Activated T-helper 17 cell treated with anti-CD3 and anti-CD28 coated beads, Interleukin-2, amount 50 U/mL, for 72 hours (primary cell): Measurements from ENCODE around the gene HKDC1. TPM values are rescaled to one million over a fixed set of nuclear protein-coding genes. Genes with fewer than 3 reads are reported as not detected.
"Not testable (repeated sequence)": the region's sequence is repeated elsewhere in the genome, so short reads cannot be mapped to it uniquely, and the experiment has no call there.

ENCODE experiments used
- ATAC-seq: fragments of 150-1000 bp; cut with Tn5 transposase; replicated peaks from 2 replicates; pipeline ENCODE4 v1.10.0; 2021; ENCODE audit warnings: mild to moderate bottlenecking, moderate library complexity
- H3K27ac Mint-ChIP-seq: one replicate; pipeline ENCODE4 v1.8.0; 2022; ENCODE audit warnings: mixed read lengths
- H3K27me3 Mint-ChIP-seq: one replicate; pipeline ENCODE4 v1.8.0; 2022; ENCODE audit warnings: mixed read lengths
- H3K36me3 Mint-ChIP-seq: one replicate; pipeline ENCODE4 v1.8.0; 2022; ENCODE audit warnings: low read depth, mild to moderate bottlenecking, mixed read lengths
- H3K4me1 Mint-ChIP-seq: one replicate; pipeline ENCODE4 v1.8.0; 2022; ENCODE audit warnings: mixed read lengths
- H3K4me3 Mint-ChIP-seq: one replicate; pipeline ENCODE4 v1.8.0; 2022; ENCODE audit warnings: mild to moderate bottlenecking, mixed read lengths
- H3K9me3 Mint-ChIP-seq: one replicate; pipeline ENCODE4 v1.8.0; 2022; ENCODE audit warnings: mixed read lengths
- total RNA-seq, 2 donors: library from RNA; stranded (reverse); gene quantifications; one replicate each; pipeline ENCODE4 v1.2.3, GENCODE V29; 2022

Gene HKDC1
- total RNA-seq, 2 donors from 2014 or later, result 0.19 to 0.42 TPM

DNA sequence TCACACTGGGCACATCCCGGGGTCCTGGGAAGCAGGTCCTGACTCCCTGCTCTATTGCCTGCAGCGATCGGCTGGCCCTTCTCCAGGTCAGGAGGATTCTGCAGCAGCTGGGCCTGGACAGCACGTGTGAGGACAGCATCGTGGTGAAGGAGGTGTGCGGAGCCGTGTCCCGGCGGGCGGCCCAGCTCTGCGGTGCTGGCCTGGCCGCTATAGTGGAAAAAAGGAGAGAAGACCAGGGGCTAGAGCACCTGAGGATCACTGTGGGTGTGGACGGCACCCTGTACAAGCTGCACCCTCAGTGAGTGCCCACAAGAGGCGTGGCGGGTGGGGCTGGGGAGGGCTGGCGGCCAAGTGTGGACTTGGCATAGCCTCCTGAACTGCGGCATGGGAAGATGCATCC lies 45.4 kb downstream of the HKDC1 start:
- Mint-ChIP-seq H3K9me3 (no peaks in the 10 kb centered on the region), H3K27ac (no peak overlapping the region), H3K27me3 (no peaks in the 10 kb centered on the region), H3K4me3 (no peak overlapping the region), H3K4me1 (peaks cover 5% of the 10 kb centered on the region), H3K36me3 (no peaks in the 10 kb centered on the region)
- ATAC-seq, result no peak

DNA sequence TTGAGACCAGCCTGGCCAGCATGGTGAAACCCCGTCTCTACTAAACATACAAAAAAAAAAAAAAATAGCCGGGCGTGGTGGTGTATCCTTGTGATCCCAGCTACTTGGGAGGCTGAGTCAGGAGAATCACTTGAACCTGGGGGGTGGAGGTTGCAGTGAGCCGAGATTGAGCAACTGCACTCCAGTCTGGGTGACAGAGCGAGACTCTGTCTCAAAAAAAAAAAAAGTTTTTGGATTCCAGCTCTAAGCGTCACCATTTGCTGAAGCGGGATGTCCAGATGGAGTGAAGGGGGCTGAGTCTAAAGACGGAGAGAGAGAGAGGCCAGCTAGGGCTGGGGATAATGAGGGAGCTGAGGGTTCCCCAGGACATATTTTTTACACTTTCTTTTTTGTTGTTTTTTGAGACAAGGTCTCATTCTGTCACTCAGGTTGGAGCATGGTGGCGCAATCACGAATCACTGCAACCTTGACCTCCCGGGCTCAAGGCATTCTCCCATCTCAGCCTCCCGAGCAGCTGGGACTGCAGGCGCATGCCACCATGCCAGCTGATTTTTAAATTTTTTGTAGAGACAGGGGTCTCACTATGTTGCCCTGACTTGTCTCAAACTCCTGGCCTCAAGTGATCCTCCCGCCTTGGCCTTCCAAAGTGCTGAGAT lies 48.8 kb downstream of the HKDC1 start:
- Mint-ChIP-seq H3K36me3 (no peaks in the 10 kb centered on the region), H3K4me3 (no peak overlapping the region), H3K9me3 (no peaks in the 10 kb centered on the region), H3K27ac (no peak overlapping the region), H3K4me1 (no peaks in the 10 kb centered on the region), H3K27me3 (no peaks in the 10 kb centered on the region)
- no peak for ATAC-seq

DNA sequence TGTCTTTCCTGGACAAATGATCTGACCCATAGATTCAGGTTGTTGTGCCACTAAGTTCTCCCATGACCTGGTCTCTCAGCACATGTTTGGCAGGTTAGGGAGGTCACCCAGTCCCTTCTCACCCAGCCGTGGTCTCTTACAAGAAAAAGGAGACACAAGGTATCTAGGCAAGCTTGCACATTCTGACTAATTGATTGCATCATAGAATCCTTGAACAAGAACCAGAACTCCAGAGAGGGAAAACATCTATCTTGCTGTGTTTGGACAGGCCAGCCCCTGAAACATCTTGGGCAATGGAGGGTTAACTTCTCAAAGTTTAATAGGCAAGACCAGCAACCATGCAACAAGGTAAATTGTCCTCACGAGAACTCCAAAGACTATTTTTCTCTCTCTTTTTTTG lies 49.6 kb downstream of the HKDC1 start:
- no peaks in the 10 kb centered on the region for H3K27me3 Mint-ChIP-seq
- H3K36me3 Mint-ChIP-seq, result no peaks in the 10 kb centered on the region
- ATAC-seq, result no peak
- H3K9me3 Mint-ChIP-seq, result no peaks in the 10 kb centered on the region
- H3K4me3 Mint-ChIP-seq, result no peak overlapping the region
- no peaks in the 10 kb centered on the region for H3K4me1 Mint-ChIP-seq
- H3K27ac Mint-ChIP-seq, result no peak overlapping the region

DNA sequence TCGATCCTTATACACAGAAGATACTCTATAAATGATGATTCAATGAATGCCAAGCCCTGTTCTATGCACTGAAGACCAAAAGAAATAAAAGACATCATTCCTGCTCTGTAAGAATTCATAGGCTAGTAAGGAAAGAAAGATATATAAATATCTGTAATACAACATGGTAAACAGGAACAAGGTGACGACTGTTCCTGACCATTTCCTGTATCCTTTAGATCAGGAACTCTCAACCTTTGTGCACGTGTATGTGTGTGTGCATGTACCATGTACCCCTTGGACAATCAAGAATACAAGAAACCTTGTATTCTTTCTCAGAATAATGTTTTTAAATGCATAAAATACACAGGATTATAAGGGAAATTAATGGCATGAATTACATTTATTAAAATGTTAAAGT lies 50.9 kb downstream of the HKDC1 start:
- H3K36me3 Mint-ChIP-seq, result no peaks in the 10 kb centered on the region
- no peak for ATAC-seq
- no peak overlapping the region for H3K27ac Mint-ChIP-seq
- H3K4me3 Mint-ChIP-seq, result no peak overlapping the region
- H3K27me3 Mint-ChIP-seq, result no peaks in the 10 kb centered on the region
- H3K9me3 Mint-ChIP-seq, result no peaks in the 10 kb centered on the region
- no peaks in the 10 kb centered on the region for H3K4me1 Mint-ChIP-seq

DNA sequence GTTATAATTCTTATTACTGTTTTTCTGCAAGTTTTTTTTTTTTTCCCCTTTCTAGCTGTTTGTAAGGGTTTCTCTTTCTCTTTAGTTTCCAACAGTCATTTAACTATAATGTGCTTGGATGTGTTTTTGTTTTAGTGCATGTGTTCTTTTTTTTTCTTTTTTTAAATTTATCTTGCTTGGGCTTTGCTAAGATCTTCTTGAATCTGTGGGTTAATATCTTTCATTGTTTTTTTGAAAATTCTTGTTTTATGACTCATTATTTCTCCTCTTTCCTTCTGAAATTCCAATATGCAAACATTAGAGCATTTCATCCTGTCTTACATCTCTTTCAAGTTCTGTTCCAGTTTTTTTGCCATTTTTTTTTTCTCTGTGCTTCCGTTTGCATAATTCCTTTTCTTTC lies 52.5 kb downstream of the HKDC1 start:
- Mint-ChIP-seq H3K4me1 (no peaks in the 10 kb centered on the region), H3K4me3 (no peak overlapping the region), H3K27ac (no peak overlapping the region), H3K27me3 (no peaks in the 10 kb centered on the region), H3K36me3 (no peaks in the 10 kb centered on the region), H3K9me3 (no peaks in the 10 kb centered on the region)
- ATAC-seq, result no peak

DNA sequence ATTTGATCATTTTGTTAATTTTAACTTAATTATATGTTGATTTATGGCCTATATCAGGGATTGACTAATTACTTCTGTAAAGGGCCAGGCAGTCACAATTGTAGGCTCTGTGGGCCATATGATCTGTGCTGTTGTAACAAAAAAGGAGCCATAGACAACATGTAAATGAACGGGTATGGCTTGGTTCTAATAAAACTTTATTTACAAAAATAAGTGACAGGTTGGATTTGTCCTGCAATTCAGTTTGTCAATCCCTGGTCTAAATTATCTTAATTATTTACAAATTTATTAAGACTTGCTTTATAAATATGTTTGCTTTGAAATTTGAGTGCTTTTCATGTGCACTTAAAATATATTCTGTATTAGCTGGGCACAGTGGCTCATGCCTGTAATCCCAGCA lies 55.3 kb downstream of the HKDC1 start:
- Mint-ChIP-seq H3K27me3 (no peaks in the 10 kb centered on the region), H3K27ac (no peak overlapping the region), H3K4me1 (no peaks in the 10 kb centered on the region), H3K9me3 (no peaks in the 10 kb centered on the region), H3K36me3 (no peaks in the 10 kb centered on the region), H3K4me3 (no peak overlapping the region)
- ATAC-seq, result no peak

DNA sequence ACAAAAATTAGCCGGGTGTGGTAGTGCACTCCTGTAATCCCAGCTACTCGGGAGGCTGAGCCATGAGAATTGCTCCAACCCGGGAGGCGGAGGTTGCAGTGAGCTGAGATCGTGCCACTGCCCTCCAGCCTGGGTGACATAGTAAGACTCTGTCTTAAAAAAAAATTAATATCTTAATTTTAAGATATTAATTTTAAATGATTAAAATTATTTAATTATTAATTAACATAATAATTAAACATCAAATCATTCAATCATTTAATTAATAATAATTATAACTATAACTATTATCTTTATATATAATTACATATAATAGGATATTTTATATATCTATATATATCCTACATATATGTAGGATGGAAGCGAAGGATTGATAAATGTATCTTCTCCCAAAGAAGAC lies 56.4 kb downstream of the HKDC1 start:
- H3K27me3 Mint-ChIP-seq, result peaks cover 3% of the 10 kb centered on the region
- no peak overlapping the region for H3K27ac Mint-ChIP-seq
- no peak for ATAC-seq
- H3K4me3 Mint-ChIP-seq, result no peak overlapping the region
- no peaks in the 10 kb centered on the region for H3K9me3 Mint-ChIP-seq
- H3K36me3 Mint-ChIP-seq, result no peaks in the 10 kb centered on the region
- no peaks in the 10 kb centered on the region for H3K4me1 Mint-ChIP-seq

DNA sequence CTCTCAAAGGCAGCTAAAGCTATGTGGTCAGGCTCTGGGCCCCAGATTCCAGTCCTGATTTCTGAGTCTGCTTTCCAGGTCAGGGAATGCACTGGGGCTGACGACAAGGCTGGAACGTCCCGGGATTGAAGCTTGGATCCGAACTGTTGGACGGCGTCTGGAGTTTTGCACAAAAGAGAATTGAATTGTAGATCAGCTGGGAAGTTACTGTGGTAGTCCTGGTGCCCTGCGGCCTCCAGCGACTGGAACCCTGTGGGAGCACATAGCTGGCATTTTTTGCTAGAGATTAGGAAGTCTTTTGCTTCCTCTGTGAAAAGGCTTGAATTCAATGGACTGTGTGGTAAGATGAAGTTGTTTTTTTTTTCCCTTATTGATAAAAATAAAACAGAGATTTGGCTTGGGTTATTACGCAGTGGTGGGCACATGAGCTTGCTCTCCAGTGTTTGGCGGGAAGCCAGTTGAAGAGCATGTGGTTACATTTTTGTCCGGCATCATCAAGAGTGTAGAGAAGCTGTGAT lies 58.4 kb downstream of the HKDC1 start, which contains the start of gene HK1:
Gene HK1, plus strand, starts transcription at position 51 of the 518 bp plus-strand sequence.
- no peaks in the 10 kb centered on the region for H3K4me1 Mint-ChIP-seq
- peaks cover 3% of the 10 kb centered on the region for H3K27me3 Mint-ChIP-seq
- no peak within 1 kb of the TSS for H3K4me3 Mint-ChIP-seq
- H3K36me3 Mint-ChIP-seq, result no peaks in the 10 kb centered on the region
- H3K27ac Mint-ChIP-seq, result no peak within 1 kb of the TSS
- no peak for ATAC-seq
- no peaks in the 10 kb centered on the region for H3K9me3 Mint-ChIP-seq

DNA sequence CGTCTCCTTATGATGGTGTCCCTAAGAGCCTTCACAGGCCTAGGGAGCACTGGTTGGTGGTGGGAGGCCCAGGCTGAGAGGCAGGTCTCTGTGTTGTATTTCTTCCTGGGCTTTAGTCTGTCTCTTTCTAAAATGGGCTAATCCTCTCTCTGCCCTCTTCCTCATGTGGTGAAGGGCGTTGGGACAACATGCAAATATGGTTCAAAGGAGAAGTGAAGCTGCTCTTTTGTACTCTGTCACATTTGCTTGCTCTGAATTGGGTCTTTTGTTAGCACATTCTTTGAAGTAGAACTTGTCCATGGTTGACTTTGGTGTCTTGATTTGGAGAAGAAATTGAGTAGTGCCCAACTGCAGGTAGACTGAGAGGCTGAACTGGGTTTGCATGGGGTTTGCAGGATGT lies 59.0 kb downstream of the HKDC1 start:
- Mint-ChIP-seq H3K4me3 (no peak overlapping the region), H3K27me3 (peaks cover 3% of the 10 kb centered on the region), H3K27ac (no peak overlapping the region), H3K4me1 (no peaks in the 10 kb centered on the region), H3K9me3 (no peaks in the 10 kb centered on the region), H3K36me3 (no peaks in the 10 kb centered on the region)
- ATAC-seq, result no peak

DNA sequence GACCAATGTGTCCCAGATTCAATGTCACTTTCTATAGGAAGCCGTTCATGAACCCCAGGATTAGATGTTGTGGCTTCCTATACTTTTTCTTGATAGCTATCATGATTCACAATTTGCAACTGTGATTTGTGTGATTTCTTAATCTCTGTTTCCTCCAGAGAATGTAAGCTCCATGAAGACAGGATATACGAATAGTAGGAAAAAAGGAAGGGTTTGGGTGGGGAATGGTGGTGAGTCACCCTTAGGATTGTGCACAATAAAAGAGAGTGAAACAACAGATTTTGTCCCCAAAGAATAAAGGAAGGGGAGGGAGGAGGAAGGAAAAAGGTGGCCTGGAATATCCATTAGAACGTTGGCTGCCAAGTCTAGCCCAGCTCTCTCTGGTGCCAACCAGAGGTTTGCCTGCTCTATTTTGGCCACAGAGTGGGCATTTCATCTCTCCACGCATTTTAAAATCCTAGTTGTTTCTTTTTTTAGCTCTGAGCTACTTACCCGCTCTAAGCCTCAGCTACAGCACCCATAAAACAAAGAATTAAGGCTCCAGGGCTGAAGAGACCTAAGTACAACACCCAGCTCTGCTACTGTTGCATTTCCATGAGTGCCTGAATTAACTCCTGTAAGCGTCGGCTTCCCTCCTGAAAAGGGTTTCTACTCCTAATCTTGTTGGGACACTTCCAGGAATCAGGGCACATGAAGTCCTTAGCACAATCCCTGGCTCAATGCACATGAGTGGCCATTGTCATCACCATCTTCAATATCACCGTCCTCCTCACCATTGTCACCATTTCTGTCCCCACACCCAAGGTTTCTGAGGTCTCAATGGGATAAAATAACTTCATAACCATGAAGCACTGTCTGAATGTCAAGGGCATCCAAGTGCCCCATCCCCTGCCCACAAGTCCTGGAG lies 61.6 kb downstream of the HKDC1 start:
- Mint-ChIP-seq H3K27me3 (peaks cover 3% of the 10 kb centered on the region), H3K27ac (no peak overlapping the region), H3K36me3 (no peaks in the 10 kb centered on the region), H3K9me3 (no peaks in the 10 kb centered on the region), H3K4me1 (no peaks in the 10 kb centered on the region), H3K4me3 (no peak overlapping the region)
- ATAC-seq, result no peak

DNA sequence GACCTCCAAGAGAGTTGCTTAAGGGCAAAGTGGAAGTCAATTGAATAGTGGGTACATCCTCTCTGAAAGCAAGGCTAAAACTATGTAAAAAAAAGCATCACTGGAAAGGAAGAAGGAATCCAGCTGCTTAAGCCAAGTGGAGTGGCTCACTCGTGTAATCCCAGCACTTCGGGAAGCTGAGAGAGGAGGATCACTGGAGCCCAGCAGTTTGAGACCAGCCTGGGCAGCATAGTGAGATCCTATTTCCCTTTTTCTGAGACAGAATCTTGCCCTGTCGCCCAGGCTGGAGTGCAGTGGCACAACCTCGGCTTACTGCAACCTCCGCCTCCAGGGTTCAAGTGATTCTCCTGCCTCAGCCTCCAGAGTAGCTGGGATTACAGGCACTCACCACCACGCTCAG lies 64.3 kb downstream of the HKDC1 start:
- not testable (repeated sequence) for H3K9me3 Mint-ChIP-seq, H3K27ac Mint-ChIP-seq, H3K27me3 Mint-ChIP-seq, H3K4me3 Mint-ChIP-seq, H3K36me3 Mint-ChIP-seq, ATAC-seq, H3K4me1 Mint-ChIP-seq

DNA sequence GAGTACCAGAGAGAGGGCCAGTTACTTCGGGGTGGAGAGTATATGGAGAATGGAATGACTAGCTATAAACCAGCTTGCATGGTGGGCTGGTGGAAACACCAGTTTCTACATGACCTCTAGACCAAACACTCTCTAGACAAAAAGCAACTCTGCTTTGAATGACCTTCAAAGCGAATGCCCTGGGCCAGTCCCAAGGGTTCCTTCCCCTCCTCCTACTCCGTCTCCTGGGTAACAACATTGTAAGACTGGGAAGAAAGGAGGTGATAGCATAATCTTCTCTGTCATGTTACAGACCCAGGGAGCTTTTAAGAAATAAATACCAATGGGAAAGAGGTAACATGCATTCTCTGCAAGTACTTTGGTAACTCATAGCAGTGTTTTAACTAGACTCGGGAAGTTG lies 65.6 kb downstream of the HKDC1 start:
- Mint-ChIP-seq H3K27me3 (peaks cover 6% of the 10 kb centered on the region), H3K4me3 (no peak overlapping the region), H3K27ac (no peak overlapping the region), H3K4me1 (no peaks in the 10 kb centered on the region), H3K36me3 (no peaks in the 10 kb centered on the region), H3K9me3 (no peaks in the 10 kb centered on the region)
- ATAC-seq, result no peak

DNA sequence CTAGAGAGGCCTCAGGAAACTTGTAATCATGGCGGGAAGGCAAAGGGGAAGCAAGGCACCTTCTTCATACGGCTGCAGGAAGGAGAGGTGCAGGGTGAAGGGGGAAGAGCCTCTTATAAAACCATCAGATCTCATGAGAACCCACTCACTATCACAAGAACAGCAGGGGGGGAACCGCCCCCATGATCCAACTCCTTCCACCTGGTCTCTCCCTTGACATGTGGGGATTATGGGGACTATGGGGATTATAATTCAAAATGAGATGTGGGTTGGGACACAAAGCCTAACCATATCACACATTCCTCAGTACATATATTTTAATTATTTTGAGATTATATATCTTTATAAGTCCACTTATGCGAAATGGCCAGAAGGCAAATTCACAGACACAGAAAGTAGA lies 67.0 kb downstream of the HKDC1 start:
- H3K27me3 Mint-ChIP-seq, result peaks cover 4% of the 10 kb centered on the region
- H3K27ac Mint-ChIP-seq, result no peak overlapping the region
- H3K9me3 Mint-ChIP-seq, result no peaks in the 10 kb centered on the region
- no peaks in the 10 kb centered on the region for H3K4me1 Mint-ChIP-seq
- ATAC-seq, result no peak
- no peaks in the 10 kb centered on the region for H3K36me3 Mint-ChIP-seq
- H3K4me3 Mint-ChIP-seq, result no peak overlapping the region

DNA sequence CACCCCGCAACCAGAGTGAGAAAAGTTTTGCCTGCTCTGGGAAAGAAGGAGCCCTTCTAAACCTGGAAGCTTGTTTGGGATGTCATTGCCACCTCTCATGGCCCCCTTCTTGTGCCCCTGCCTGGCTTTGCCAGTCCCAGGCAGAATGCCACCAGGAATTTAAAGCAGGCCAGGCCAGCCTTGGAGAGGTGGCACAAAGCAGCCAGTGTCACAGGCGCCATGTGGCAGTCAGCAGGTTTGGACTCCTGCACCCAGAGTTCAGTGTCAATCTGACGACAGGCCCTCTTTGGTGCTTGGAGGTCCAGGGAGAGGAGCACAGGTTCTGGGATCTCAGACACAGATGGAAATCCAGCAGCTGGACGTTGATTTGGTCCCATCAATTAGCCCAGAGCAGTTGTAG lies 70.9 kb downstream of the HKDC1 start:
- H3K4me1 Mint-ChIP-seq, result no peaks in the 10 kb centered on the region
- no peak overlapping the region for H3K27ac Mint-ChIP-seq
- H3K9me3 Mint-ChIP-seq, result no peaks in the 10 kb centered on the region
- no peak for ATAC-seq
- H3K4me3 Mint-ChIP-seq, result no peak overlapping the region
- no peaks in the 10 kb centered on the region for H3K36me3 Mint-ChIP-seq
- peaks cover 4% of the 10 kb centered on the region for H3K27me3 Mint-ChIP-seq

DNA sequence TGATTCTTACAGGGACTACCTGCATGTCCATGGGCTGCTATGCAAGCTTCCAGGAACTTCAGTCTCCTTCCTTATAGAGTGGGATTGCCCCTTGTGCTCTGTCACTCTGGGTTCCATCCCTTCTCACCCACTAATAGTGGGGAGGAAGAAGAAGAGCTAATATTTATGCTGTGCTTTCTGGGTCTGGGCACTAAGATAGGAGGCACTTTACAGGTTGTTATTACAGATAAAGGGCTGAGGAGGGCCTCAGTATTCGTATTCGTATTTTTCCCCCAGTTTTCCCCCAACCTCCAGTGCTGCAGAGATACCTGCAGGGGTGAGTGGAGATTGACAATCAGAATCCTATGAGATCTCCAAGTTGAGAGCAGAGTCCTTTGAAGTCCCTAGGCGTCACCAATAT lies 72.3 kb downstream of the HKDC1 start:
- H3K27ac Mint-ChIP-seq, result no peak overlapping the region
- no peaks in the 10 kb centered on the region for H3K27me3 Mint-ChIP-seq
- no peaks in the 10 kb centered on the region for H3K4me1 Mint-ChIP-seq
- H3K4me3 Mint-ChIP-seq, result no peak overlapping the region
- H3K36me3 Mint-ChIP-seq, result no peaks in the 10 kb centered on the region
- H3K9me3 Mint-ChIP-seq, result no peaks in the 10 kb centered on the region
- no peak for ATAC-seq
